ENCODE results near the gene KMT2A. TPM values are rescaled to one million over a fixed set of nuclear protein-coding genes. Genes with fewer than 3 reads are reported as not detected.
A peak's percentile ranks its signal among the peaks of the same experiment; 100 is the strongest.

KMT2A gene
- total RNA-seq, 1 donor from 2014 or later = 61.2 TPM

GRCh38 chr11:118484405-118484804 lies 48.1 kb downstream of the KMT2A start:
- DNase-seq (ENCODE audit: low spot score) = no peak

GRCh38 chr11:118485273-118485672 lies 49.0 kb downstream of the KMT2A start:
- no peak for DNase-seq (ENCODE audit: low spot score)

DNA sequence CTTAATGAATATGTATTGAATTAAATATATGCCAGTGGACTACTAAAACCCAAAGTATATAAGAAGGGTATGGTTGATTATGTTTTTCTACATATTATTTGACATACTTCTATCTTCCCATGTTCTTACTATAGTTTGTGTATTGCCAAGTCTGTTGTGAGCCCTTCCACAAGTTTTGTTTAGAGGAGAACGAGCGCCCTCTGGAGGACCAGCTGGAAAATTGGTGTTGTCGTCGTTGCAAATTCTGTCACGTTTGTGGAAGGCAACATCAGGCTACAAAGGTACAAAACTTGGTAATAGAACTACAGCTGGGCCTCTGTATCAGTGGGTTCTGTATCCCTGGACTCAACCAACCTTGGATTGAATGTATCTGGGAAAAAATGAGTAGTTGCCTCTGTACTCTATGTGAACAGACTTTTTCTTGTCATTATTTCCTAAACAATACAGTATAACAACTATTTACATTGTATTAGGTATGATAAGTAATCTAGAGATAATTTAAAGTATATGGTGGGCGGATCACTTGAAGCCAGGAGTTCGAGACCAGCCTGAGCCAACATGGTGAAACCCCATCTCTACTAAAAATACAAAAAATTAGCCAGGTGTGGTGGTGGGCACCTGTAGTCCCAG lies 52.3 kb downstream of the KMT2A start:
- peak; percentile 48 for DNase-seq (ENCODE audit: low spot score)

- DNase-seq (ENCODE audit: low spot score) = no peak
Observed at GRCh38 chr11:118491041-118491440, 54.7 kb downstream of the KMT2A start.

DNA sequence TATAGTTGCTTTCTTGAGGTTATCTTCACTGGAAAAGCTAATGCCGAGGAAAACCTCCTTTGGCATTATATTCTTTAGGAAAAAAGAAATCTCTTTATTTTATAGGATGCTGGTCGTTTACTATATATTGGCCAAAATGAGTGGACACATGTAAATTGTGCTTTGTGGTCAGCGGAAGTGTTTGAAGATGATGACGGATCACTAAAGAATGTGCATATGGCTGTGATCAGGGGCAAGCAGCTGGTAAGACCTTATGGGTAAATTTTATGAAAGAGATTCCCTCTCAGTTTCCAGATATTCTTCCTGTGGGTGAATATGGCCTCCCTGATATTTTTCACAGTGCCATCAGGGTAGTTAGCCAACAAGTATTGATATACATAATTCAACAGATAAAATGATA lies 61.5 kb downstream of the KMT2A start:
- no peak for DNase-seq (ENCODE audit: low spot score)

- no peak for DNase-seq (ENCODE audit: low spot score)
Observed at GRCh38 chr11:118503216-118503615, 66.9 kb downstream of the KMT2A start.

DNA sequence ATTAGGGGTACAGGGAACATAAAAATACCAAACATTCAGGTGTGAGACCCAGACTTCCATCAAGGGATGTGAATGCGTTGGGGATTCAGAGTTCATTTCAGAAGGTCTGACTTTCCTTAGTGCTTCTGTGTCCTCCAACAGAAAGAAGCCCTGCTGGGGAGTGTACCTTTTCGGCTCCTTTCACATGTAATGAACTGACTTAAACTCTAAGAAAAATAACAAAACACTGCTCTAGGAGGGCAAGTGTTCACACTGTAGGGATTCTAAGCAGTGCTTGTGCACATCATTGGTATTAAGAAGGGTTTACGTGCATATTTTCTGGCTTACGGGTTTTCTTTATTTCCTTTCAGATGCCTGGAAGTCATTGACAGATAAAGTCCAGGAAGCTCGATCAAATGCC lies 75.3 kb downstream of the KMT2A start:
- no peak for DNase-seq (ENCODE audit: low spot score)

DNA sequence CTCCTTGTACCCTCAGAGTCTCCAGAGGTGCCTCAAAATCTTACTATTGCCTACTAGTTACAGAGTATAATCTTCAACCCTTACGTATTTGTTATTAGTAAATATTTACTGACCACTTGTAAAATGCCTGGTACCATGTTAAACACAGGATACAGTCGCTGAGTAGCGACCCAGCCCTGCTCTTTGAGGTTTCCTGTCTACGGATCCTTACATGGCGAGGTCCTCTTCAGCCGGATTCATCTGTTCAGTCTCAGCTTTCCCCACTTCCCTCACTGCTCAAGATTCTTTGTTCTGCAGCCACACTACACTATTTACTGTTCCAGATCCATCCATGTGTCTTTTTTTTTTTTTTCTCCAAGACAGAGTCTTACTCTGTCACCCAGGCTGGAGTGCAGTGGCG lies 77.8 kb downstream of the KMT2A start:
- no peak for DNase-seq (ENCODE audit: low spot score)

GRCh38 chr11:118519549-118519948 lies 83.3 kb downstream of the KMT2A start:
- no peak for DNase-seq (ENCODE audit: low spot score)

DNA sequence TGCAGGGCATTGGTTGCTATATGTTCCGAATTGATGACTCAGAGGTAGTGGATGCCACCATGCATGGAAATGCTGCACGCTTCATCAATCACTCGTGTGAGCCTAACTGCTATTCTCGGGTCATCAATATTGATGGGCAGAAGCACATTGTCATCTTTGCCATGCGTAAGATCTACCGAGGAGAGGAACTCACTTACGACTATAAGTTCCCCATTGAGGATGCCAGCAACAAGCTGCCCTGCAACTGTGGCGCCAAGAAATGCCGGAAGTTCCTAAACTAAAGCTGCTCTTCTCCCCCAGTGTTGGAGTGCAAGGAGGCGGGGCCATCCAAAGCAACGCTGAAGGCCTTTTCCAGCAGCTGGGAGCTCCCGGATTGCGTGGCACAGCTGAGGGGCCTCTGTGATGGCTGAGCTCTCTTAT lies 85.6 kb downstream of the KMT2A start:
- no peak for DNase-seq (ENCODE audit: low spot score)

DNA sequence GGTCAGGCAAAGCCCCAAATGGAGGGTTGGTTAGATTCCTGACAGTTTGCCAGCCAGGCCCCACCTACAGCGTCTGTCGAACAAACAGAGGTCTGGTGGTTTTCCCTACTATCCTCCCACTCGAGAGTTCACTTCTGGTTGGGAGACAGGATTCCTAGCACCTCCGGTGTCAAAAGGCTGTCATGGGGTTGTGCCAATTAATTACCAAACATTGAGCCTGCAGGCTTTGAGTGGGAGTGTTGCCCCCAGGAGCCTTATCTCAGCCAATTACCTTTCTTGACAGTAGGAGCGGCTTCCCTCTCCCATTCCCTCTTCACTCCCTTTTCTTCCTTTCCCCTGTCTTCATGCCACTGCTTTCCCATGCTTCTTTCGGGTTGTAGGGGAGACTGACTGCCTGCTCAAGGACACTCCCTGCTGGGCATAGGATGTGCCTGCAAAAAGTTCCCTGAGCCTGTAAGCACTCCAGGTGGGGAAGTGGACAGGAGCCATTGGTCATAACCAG lies 86.3 kb downstream of the KMT2A start:
- DNase-seq (ENCODE audit: low spot score) = no peak

- no peak for DNase-seq (ENCODE audit: low spot score)
Observed at GRCh38 chr11:118524356-118524755, 88.1 kb downstream of the KMT2A start.

- no peak for DNase-seq (ENCODE audit: low spot score)
Observed at GRCh38 chr11:118524757-118525470, 88.6 kb downstream of the KMT2A start.

GRCh38 chr11:118526688-118527087 lies 90.4 kb downstream of the KMT2A start:
- DNase-seq (ENCODE audit: low spot score) = no peak

GRCh38 chr11:118527109-118527508 lies 90.8 kb downstream of the KMT2A start, which contains the start of gene TTC36:
Gene TTC36 (plus strand): TSS chr11:118527474. CDS start chr11:118527495, 21 bp downstream.
- DNase-seq (ENCODE audit: low spot score) = no peak

DNA sequence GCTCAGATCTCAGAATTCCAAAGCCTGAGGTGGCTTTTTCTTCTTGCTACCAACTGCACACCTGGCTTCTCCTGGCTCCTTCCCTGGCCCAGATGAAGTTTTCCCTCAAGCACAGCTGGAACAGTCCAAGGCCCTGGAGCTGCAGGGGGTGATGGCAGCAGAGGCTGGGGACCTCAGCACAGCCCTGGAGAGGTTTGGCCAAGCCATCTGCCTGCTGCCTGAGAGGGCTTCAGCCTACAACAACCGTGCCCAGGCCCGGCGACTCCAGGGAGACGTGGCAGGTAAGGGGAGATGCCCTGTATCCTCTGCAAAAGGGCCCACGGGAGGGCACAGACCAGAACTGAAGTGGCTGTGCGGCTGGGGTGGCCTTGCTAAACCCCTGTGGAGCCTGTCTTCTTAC lies 92.2 kb downstream of the KMT2A start:
- DNase-seq (ENCODE audit: low spot score) = no peak

GRCh38 chr11:118529584-118530175 lies 93.4 kb downstream of the KMT2A start:
- DNase-seq (ENCODE audit: low spot score) = no peak

DNA sequence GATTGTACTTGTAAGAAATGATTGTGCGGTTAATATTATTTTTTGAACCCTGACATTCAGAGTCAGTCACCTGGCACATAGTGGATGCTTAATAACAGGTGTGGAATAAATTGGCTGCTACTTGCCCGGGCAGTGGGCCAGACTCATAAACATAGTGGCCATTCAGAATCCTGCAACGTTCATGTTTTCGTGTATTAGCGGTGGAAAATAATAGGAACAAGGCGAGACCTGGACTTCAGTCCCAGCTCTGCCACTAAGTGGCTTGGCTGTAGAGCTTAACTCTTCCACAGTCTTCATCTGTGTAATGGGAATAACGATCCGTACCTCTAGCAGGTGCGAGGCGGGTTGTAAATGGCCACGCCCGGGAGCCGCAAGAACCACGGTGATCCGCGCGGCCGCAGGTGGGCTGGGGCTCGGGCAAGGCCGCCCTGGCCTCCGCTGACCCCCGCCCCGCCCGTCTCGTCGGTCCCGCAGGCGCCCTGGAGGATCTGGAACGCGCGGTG lies 93.9 kb downstream of the KMT2A start:
- DNase-seq (ENCODE audit: low spot score) = no peak

- peak; percentile 63 for DNase-seq (ENCODE audit: low spot score)
Observed at GRCh38 chr11:118530683-118531596, 94.6 kb downstream of the KMT2A start, which contains the start of gene TMEM25. Gene TMEM25 (plus strand): TSS chr11:118531192. CDS start chr11:118531802, 610 bp downstream.

- no peak for DNase-seq (ENCODE audit: low spot score)
Observed at GRCh38 chr11:118531597-118532084, 95.3 kb downstream of the KMT2A start.

DNA sequence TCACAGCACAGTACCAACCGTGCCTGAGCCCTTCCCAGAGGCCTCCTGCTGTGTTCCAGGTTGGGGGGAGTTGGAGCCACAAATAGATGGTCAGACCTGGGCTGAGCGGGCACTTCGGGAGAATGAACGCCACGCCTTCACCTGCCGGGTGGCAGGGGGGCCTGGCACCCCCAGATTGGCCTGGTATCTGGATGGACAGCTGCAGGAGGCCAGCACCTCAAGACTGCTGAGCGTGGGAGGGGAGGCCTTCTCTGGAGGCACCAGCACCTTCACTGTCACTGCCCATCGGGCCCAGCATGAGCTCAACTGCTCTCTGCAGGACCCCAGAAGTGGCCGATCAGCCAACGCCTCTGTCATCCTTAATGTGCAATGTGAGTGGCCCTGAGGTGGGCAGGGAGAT lies 95.8 kb downstream of the KMT2A start:
- no peak for DNase-seq (ENCODE audit: low spot score)
